ENCODE measurements around the gene CDSN. TPM values are rescaled to one million over a fixed set of nuclear protein-coding genes. Genes with fewer than 3 reads are reported as not detected.
"Not testable (repeated sequence)": the region's sequence is repeated elsewhere in the genome, so short reads cannot be mapped to it uniquely, and the experiment has no call there.

Gene CDSN
- total RNA-seq (2014; rRNA removed; shearing (Covaris generic)) = not detected in 2 replicates

DNA sequence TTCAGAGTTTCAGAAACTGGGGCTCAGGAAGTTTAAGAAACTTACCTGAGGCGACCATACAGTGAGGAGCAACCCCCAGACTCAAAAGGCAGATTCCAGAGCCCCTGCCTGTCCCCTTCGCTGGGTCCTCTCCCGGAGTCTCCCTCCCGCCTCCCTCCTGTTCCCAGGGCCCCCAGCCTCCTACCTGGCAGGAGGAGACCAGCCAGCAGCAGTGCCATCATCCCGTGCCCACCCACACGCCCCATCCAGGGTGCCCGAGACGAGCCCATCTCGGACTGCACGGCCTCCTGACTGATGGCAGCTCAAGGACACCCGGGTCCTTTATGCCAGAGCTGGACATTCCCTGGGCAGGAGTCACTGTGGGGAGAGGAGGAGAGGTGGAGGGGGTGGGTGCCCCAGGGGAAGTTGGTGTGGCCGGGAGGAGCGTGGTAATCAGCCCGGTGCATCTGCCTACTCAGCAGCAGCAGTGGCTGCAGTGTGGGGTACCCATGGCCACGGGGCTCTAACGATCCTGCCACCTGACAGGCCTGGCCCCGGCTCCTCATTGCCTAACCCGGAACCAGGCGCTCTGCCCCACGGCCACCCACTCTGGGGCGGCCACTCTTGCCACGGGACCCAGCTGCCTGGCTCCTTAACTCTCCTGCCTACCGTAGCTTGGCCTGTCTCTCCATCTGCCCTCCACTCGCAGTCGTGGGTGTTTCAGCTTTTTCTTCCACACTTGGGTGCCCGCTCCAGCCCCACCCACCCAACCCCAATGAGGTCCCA is at the start of gene CDSN:
CDSN (minus strand) TSS at position 296 of the 765 bp plus-strand sequence; CDS start at position 269, 27 bp downstream.
- in situ Hi-C loops (cut with HindIII; ENCODE audit: low sequenced_read_pairs) = no loop called here

GRCh38 chr6:31169123-31169857 is 49.0 kb upstream of the CDSN start:
- in situ Hi-C loops (cut with HindIII; ENCODE audit: low sequenced_read_pairs) = no loop called here
- DNase-seq (ENCODE audit: low spot score) = no peak

More for the DNA sequence above, at the start of gene CDSN:
- no peak for DNase-seq (ENCODE audit: low spot score)

DNA sequence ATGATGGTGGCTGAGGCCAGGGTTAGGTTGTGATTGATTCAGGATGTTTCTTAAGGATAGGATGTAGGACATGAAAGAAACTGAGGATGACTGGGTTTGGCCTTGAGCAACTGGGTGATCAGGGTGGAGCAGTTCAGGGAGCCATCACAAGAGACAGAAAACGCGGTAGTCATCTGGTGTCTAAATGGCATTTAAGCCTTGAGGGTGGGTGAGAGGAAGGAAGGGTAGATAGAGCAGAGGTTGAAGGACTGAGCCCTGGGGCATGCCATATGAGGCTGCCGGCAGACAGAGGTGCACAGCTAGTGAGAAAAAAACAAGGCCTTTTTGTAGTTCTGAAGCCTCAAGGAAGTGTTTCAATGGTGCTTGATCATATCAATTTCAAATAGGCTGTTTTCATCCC is 48.4 kb upstream of the CDSN start:
- DNase-seq (ENCODE audit: low spot score) = no peak
- in situ Hi-C loops (cut with HindIII; ENCODE audit: low sequenced_read_pairs) = no loop called here

DNA sequence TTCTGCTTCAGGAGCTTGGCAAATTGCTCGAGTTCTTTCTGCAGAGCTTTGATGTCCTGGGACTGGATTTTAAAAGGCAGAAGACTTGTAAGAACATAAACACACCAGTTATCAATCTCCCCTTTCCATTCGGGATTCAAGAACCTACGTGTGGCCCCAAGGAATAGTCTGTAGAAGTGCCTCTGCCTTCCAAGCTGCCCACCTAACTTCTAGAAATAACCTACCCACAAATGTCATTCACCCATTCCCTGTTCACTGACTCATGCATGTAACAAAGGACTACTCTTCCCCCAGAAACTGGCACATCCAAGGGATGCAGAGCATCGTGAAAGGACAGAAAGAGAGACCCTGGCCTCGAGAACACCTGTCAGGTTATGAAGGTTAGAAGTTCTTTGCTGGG is 45.7 kb upstream of the CDSN start:
- no peak for DNase-seq (ENCODE audit: low spot score)
- in situ Hi-C loops (cut with HindIII; ENCODE audit: low sequenced_read_pairs) = no loop called here

- in situ Hi-C loops (cut with HindIII; ENCODE audit: low sequenced_read_pairs); DNase-seq (ENCODE audit: low spot score): not testable (repeated sequence)
These were observed 45.0 kb upstream of the CDSN start for GRCh38 chr6:31165064-31165832.

DNA sequence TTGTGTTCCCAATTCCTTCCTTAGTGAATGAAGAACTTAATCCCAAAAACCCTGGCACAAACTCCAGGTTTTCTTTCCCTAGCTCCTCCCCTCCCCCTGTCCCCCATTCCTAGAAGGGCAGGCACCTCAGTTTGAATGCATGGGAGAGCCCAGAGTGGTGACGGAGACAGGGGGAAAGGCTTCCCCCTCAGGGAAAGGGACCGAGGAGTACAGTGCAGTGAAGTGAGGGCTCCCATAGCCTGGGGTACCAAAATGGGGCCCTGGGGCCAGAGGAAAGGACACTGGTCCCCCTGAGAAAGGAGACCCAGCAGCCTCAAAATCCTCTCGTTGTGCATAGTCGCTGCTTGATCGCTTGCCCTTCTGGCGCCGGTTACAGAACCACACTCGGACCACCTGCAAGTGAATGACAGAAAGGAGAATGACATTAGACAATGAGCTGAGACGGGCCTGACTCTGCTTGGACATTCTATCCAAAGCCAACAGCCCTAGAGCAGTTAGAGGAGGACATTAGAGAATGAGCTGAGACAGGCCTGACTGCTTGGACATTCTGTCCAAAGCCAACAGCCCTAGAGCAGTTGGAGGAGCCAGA is 44.3 kb upstream of the CDSN start:
- DNase-seq (ENCODE audit: low spot score); in situ Hi-C loops (cut with HindIII; ENCODE audit: low sequenced_read_pairs): not testable (repeated sequence)

- in situ Hi-C loops (cut with HindIII; ENCODE audit: low sequenced_read_pairs) = no loop called here
- no peak for DNase-seq (ENCODE audit: low spot score)
These were observed 43.7 kb upstream of the CDSN start for GRCh38 chr6:31163922-31164321.

DNA sequence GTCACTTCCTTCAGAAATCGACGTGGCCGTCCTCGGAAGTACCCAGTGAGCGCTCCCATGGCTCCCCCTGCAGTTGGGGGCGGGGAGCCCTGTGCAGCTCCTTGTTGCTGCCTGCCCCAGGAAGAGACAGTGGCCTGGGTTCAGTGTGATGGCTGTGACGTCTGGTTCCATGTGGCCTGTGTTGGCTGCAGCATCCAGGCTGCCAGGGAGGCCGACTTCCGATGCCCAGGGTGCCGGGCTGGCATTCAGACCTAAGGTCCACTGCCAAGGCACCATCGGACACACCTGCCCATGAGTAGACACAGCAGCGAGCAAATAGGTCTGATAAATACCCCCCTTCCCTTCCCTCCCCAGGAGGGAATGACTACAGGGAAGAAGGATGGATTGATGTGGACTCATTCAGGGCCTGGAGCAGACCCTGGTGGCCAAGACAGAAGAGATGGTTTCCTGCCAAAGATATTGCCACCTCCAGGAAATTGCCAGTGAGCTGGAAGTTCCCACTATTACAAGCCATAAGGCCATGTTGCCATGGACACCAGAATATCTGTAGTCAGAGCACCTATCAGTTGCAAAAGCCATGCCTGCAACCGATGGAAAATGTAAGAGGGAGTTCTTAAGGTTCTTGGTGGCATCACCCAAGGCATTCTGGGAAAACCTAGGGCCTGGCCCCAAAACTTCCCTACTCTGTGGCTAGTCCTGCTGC is 42.4 kb upstream of the CDSN start:
- peak; percentile 78 for DNase-seq (ENCODE audit: low spot score)
- in situ Hi-C loops (cut with HindIII; ENCODE audit: low sequenced_read_pairs) = no loop called here

DNA sequence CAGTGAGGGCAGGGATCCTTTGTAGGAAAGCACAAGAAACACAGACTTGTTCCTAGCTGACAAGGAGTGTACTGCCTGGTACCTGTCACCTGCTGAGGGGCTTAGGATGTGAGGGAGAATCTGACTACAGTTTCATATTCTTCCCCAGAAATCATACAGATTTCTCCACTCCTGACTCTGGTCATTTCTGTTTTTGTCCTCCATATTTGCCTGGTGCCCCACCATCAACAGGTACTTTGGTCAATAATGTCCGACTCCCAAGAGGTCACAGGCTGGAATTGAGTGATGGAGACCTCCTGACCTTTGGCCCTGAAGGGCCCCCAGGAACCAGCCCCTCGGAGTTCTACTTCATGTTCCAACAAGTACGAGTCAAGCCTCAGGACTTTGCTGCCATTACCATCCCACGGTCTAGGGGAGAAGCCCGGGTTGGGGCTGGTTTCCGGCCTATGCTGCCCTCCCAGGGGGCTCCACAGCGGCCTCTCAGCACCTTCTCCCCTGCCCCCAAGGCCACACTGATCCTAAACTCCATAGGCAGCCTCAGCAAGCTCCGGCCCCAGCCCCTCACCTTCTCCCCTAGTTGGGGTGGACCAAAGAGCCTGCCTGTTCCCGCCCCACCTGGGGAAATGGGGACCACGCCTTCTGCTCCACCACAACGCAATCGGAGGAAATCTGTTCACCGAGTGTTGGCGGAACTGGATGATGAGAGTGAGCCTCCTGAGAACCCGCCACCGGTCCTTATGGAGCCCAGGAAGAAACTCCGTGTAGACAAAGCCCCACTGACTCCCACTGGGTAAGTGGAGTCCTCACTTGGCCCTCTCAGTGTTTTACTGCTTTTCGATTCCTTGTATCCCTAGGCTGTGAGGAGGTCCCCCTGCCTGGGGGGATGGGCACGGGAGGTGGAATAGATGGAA is 41.2 kb upstream of the CDSN start:
- in situ Hi-C loops (cut with HindIII; ENCODE audit: low sequenced_read_pairs) = no loop called here
- DNase-seq (ENCODE audit: low spot score) = no peak

DNA sequence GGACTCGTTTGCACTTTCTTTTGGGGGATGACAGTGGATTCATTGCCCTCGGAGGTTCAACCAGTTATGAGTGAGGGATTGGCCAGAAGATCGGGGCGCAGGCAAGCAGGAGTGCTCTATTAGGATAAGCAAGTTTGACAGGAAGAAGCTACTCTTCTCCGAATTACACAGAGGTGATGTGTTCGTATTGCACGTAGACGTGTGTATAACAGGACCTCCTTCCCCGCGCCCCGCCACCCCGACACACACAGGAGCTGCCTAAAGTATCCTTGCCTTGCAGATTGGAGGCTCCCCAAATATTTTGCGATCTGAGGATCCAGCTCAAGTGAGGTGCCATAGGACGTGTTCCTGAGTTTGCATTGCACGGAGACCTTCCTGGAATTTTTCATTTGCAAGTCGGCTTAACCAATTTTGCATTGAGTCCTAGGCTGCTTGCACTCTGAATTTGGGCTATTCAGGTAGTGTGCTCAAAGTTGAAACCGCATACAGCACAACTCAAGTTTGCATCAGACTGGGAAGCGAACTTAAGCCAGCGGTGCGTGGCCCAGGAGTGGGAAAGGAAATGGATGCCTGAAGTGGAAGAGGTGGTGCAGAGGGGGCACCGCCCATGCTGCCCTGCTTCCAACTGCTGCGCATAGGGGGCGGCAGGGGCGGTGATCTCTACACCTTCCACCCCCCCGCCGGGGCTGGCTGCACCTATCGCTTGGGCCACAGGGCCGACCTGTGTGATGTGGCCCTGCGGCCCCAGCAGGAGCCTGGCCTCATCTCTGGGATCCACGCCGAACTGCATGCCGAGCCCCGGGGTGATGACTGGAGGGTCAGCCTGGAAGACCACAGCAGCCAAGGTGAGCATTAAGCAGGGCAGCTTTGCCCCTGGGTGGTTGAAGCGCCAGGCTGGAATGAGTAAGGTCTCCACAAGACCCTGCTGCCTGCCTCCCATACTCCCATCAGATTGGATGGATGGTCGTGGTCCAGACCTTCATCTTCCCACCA is 38.9 kb upstream of the CDSN start:
- in situ Hi-C loops (cut with HindIII; ENCODE audit: low sequenced_read_pairs) = no loop called here
- no peak for DNase-seq (ENCODE audit: low spot score)

DNA sequence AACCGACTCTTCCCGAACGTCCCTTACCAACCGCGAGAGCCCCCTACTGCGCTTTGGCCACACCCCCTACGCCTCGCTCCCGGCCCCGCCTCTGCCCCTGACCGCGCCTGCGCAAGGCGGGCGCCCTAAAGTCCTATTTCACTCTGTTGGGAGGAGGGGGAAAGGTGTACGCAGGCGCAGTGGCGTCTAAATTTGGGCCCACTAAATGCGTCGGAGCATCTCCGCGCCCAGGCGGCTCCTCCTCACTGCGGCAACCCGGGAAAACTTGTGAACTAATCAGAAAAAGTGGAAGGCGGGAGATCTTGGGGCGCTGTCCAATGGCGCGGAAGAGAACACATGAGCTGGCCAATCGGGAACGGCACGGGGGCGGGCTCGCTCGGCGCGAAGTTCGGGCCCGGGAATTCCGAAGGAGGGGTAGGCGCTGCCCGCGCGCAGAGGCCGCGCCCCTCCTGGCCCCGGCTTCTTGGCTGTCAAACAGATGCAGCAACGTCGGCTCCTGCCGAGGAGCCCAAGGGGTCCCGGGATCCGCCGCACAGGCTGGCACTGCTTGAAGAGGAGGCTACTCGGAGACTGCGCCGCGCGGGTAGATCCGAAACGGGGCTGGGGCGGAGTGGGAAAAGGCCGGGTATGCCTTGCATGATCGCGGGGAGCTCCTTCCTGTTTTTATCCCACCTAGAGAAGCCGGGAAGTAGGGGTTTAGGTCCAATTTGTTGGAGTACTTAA is 38.1 kb upstream of the CDSN start, which contains the start of gene TCF19:
TCF19 (plus strand) TSS at position 450 of the 723 bp plus-strand sequence. CDS start 881 bp downstream, outside the sequence.
- in situ Hi-C loops (cut with HindIII; ENCODE audit: low sequenced_read_pairs) = no loop called here

GRCh38 chr6:31157513-31158139 is 37.4 kb upstream of the CDSN start, which contains the start of gene CCHCR1:
Gene CCHCR1 (minus strand): TSS chr6:31157802. CDS start chr6:31157600, 202 bp downstream.
- in situ Hi-C loops (cut with HindIII; ENCODE audit: low sequenced_read_pairs) = no loop called here

More for the DNA sequence above, 38.1 kb upstream of the CDSN start, which contains the start of gene TCF19:
- peak; percentile 99 for DNase-seq (ENCODE audit: low spot score)

GRCh38 chr6:31156641-31157040 is 36.4 kb upstream of the CDSN start:
- DNase-seq (ENCODE audit: low spot score) = no peak
- in situ Hi-C loops (cut with HindIII; ENCODE audit: low sequenced_read_pairs) = no loop called here

More at GRCh38 chr6:31157513-31158139, 37.4 kb upstream of the CDSN start, which contains the start of gene CCHCR1:
- no peak for DNase-seq (ENCODE audit: low spot score)

DNA sequence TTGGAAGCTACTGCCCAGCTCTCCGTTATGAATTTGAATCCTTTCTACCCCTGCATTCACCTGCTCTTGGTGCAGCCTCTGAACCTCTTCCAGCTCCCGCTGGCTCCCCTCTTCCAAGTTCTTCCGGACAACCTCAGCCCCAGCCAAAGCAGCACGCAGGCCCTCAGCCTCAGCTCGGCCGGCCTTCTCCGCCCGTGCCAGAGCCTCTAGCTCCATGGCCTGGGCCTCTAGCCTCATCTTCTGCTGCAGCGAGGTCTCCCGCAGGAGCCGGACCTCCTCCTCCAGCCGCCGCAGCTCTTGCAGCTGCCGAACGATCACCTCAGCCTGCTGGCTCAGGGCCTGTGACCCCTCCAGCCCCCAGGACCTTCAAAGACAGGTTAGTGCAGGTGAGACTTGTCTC is 34.2 kb upstream of the CDSN start:
- in situ Hi-C loops (cut with HindIII; ENCODE audit: low sequenced_read_pairs) = no loop called here
- no peak for DNase-seq (ENCODE audit: low spot score)

- no peak for DNase-seq (ENCODE audit: low spot score)
- in situ Hi-C loops (cut with HindIII; ENCODE audit: low sequenced_read_pairs) = no loop called here
These were observed 32.5 kb upstream of the CDSN start for GRCh38 chr6:31152781-31153180.

Measured in G401 (cell line).